ENCODE results near the gene DIS3L2.

DNA sequence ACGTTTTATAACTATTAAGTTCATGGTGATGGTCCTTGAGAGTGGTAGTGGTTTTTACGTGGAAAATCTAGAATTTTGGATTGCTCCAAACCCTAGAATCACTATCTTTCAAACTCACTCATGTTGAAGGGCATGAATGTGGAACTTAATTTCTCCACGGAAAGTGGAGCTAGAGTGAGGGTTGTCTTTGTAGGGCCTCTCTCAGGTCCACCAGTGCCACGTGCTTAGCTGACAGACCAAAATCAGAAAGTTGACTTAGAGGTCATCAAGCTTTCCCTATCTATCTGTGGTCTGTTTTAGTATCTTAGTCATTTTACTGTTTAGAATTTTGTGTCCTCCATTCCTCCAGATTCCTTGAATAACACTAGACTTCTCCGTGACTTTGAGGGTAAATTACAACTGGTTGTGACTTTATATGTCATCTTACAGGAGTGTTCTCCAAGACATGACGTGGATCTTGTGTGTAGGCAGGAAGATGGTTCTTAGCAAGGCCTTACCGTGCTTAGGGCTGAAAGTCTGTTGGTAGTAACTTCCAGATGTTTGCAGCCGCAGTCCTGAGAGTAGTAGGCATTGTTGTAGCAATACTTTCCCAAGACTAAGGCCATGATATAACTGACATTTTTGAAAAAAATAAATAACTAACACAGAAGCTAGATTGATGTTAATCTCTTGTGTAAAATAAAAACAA lies 26.8 kb downstream of the DIS3L2 start:
- TF ChIP-seq CTCF (IDR thresholded peaks at IDR 0.05; ENCODE audit: insufficient read depth, low read depth, low read length) (no peak), EZH2 (IDR thresholded peaks at IDR 0.05; ENCODE audit: insufficient read depth, low read length) (no peak)
